Measurements from ENCODE around the gene CNKSR3.

Gene CNKSR3

GRCh38 chr6:154379585-154379984, 130.9 kb downstream of the CNKSR3 start:
- Histone ChIP-seq H3K9ac (ENCODE audit: low read length) (no peak overlapping the region), H3K27ac (ENCODE audit: low read depth, low read length) (no peak overlapping the region), H3K4me3 (ENCODE audit: low read depth, low read length) (no peak overlapping the region), H3K9me3 (ENCODE audit: control insufficient read depth, insufficient read depth, low read depth, low read length) (peaks cover 4% of the 10 kb centered on the region; the same call in 1 of the 2 replicates), H3K4me1 (ENCODE audit: control insufficient read depth, insufficient read depth, low read length) (0 out of 2 replicates have a peak, but pooled peaks cover 5% of the 10 kb centered on the region), H3K36me3 (ENCODE audit: control insufficient read depth, insufficient read depth, low read length) (no peaks in the 10 kb centered on the region), H3K27me3 (ENCODE audit: control insufficient read depth, insufficient read depth, low read length) (no peaks in the 10 kb centered on the region)

- H3K9me3 ChIP-seq (ENCODE audit: control insufficient read depth, insufficient read depth, low read depth, low read length) = peaks cover 8% of the 10 kb centered on the region; the same call in 1 of the 2 replicates
- no peaks in the 10 kb centered on the region for H3K27me3 ChIP-seq (ENCODE audit: control insufficient read depth, insufficient read depth, low read length)
- no peaks in the 10 kb centered on the region for H3K36me3 ChIP-seq (ENCODE audit: control insufficient read depth, insufficient read depth, low read length)
- H3K4me1 ChIP-seq (ENCODE audit: control insufficient read depth, insufficient read depth, low read length) = 0 out of 2 replicates have a peak, but pooled peaks cover 5% of the 10 kb centered on the region
- no peak overlapping the region for H3K27ac ChIP-seq (ENCODE audit: low read depth, low read length)
- no peak overlapping the region for H3K9ac ChIP-seq (ENCODE audit: low read length)
- no peak overlapping the region for H3K4me3 ChIP-seq (ENCODE audit: low read depth, low read length)
Measured at GRCh38 chr6:154378518-154378917, 132.0 kb downstream of the CNKSR3 start.

- H3K4me1 ChIP-seq (ENCODE audit: control insufficient read depth, insufficient read depth, low read length) = 0 out of 2 replicates have a peak, but pooled peaks cover 5% of the 10 kb centered on the region
- H3K9me3 ChIP-seq (ENCODE audit: control insufficient read depth, insufficient read depth, low read depth, low read length) = peaks cover 5% of the 10 kb centered on the region; the same call in 1 of the 2 replicates
- H3K27me3 ChIP-seq (ENCODE audit: control insufficient read depth, insufficient read depth, low read length) = no peaks in the 10 kb centered on the region
- H3K27ac ChIP-seq (ENCODE audit: low read depth, low read length) = no peak overlapping the region
- no peak overlapping the region for H3K4me3 ChIP-seq (ENCODE audit: low read depth, low read length)
- no peaks in the 10 kb centered on the region for H3K36me3 ChIP-seq (ENCODE audit: control insufficient read depth, insufficient read depth, low read length)
- no peak overlapping the region for H3K9ac ChIP-seq (ENCODE audit: low read length)
Measured at GRCh38 chr6:154377726-154378125, 132.8 kb downstream of the CNKSR3 start.

GRCh38 chr6:154373971-154374370, 136.5 kb downstream of the CNKSR3 start:
- Histone ChIP-seq H3K36me3 (ENCODE audit: control insufficient read depth, insufficient read depth, low read length) (no peaks in the 10 kb centered on the region), H3K9ac (ENCODE audit: low read length) (no peak overlapping the region), H3K27me3 (ENCODE audit: control insufficient read depth, insufficient read depth, low read length) (no peaks in the 10 kb centered on the region), H3K9me3 (ENCODE audit: control insufficient read depth, insufficient read depth, low read depth, low read length) (peaks cover 5% of the 10 kb centered on the region; the same call in 1 of the 2 replicates), H3K4me1 (ENCODE audit: control insufficient read depth, insufficient read depth, low read length) (no peaks in the 10 kb centered on the region), H3K4me3 (ENCODE audit: low read depth, low read length) (no peak overlapping the region), H3K27ac (ENCODE audit: low read depth, low read length) (no peak overlapping the region)

- no peaks in the 10 kb centered on the region for H3K4me1 ChIP-seq (ENCODE audit: control insufficient read depth, insufficient read depth, low read length)
- no peaks in the 10 kb centered on the region for H3K36me3 ChIP-seq (ENCODE audit: control insufficient read depth, insufficient read depth, low read length)
- H3K4me3 ChIP-seq (ENCODE audit: low read depth, low read length) = no peak overlapping the region
- peaks cover 5% of the 10 kb centered on the region; the same call in 1 of the 2 replicates for H3K9me3 ChIP-seq (ENCODE audit: control insufficient read depth, insufficient read depth, low read depth, low read length)
- no peaks in the 10 kb centered on the region for H3K27me3 ChIP-seq (ENCODE audit: control insufficient read depth, insufficient read depth, low read length)
- no peak overlapping the region for H3K27ac ChIP-seq (ENCODE audit: low read depth, low read length)
- no peak overlapping the region for H3K9ac ChIP-seq (ENCODE audit: low read length)
Measured at GRCh38 chr6:154371281-154371680, 139.2 kb downstream of the CNKSR3 start.

- H3K27me3 ChIP-seq (ENCODE audit: control insufficient read depth, insufficient read depth, low read length) = no peaks in the 10 kb centered on the region
- H3K4me3 ChIP-seq (ENCODE audit: low read depth, low read length) = no peak overlapping the region
- peaks cover 5% of the 10 kb centered on the region; the same call in 1 of the 2 replicates for H3K9me3 ChIP-seq (ENCODE audit: control insufficient read depth, insufficient read depth, low read depth, low read length)
- H3K4me1 ChIP-seq (ENCODE audit: control insufficient read depth, insufficient read depth, low read length) = no peaks in the 10 kb centered on the region
- H3K36me3 ChIP-seq (ENCODE audit: control insufficient read depth, insufficient read depth, low read length) = no peaks in the 10 kb centered on the region
- no peak overlapping the region for H3K9ac ChIP-seq (ENCODE audit: low read length)
- H3K27ac ChIP-seq (ENCODE audit: low read depth, low read length) = no peak overlapping the region
Measured at GRCh38 chr6:154370545-154370944, 139.9 kb downstream of the CNKSR3 start.

- no peaks in the 10 kb centered on the region for H3K27me3 ChIP-seq (ENCODE audit: control insufficient read depth, insufficient read depth, low read length)
- H3K36me3 ChIP-seq (ENCODE audit: control insufficient read depth, insufficient read depth, low read length) = no peaks in the 10 kb centered on the region
- no peaks in the 10 kb centered on the region for H3K4me1 ChIP-seq (ENCODE audit: control insufficient read depth, insufficient read depth, low read length)
- no peak overlapping the region for H3K27ac ChIP-seq (ENCODE audit: low read depth, low read length)
- no peak overlapping the region for H3K4me3 ChIP-seq (ENCODE audit: low read depth, low read length)
- no peak overlapping the region for H3K9ac ChIP-seq (ENCODE audit: low read length)
- no peaks in the 10 kb centered on the region for H3K9me3 ChIP-seq (ENCODE audit: control insufficient read depth, insufficient read depth, low read depth, low read length)
Measured at GRCh38 chr6:154367839-154368695, 142.4 kb downstream of the CNKSR3 start.

- no peaks in the 10 kb centered on the region for H3K27me3 ChIP-seq (ENCODE audit: control insufficient read depth, insufficient read depth, low read length)
- no peaks in the 10 kb centered on the region for H3K9me3 ChIP-seq (ENCODE audit: control insufficient read depth, insufficient read depth, low read depth, low read length)
- no peak overlapping the region for H3K4me3 ChIP-seq (ENCODE audit: low read depth, low read length)
- no peaks in the 10 kb centered on the region for H3K4me1 ChIP-seq (ENCODE audit: control insufficient read depth, insufficient read depth, low read length)
- no peaks in the 10 kb centered on the region for H3K36me3 ChIP-seq (ENCODE audit: control insufficient read depth, insufficient read depth, low read length)
- H3K27ac ChIP-seq (ENCODE audit: low read depth, low read length) = no peak overlapping the region
- no peak overlapping the region for H3K9ac ChIP-seq (ENCODE audit: low read length)
Measured at GRCh38 chr6:154367336-154367735, 143.1 kb downstream of the CNKSR3 start.

- Histone ChIP-seq H3K9me3 (ENCODE audit: control insufficient read depth, insufficient read depth, low read depth, low read length) (no peaks in the 10 kb centered on the region), H3K4me1 (ENCODE audit: control insufficient read depth, insufficient read depth, low read length) (no peaks in the 10 kb centered on the region), H3K27ac (ENCODE audit: low read depth, low read length) (no peak overlapping the region), H3K4me3 (ENCODE audit: low read depth, low read length) (no peak overlapping the region), H3K9ac (ENCODE audit: low read length) (no peak overlapping the region), H3K27me3 (ENCODE audit: control insufficient read depth, insufficient read depth, low read length) (no peaks in the 10 kb centered on the region), H3K36me3 (ENCODE audit: control insufficient read depth, insufficient read depth, low read length) (no peaks in the 10 kb centered on the region)
Measured at GRCh38 chr6:154363821-154364220, 146.7 kb downstream of the CNKSR3 start.

- Histone ChIP-seq H3K4me1 (ENCODE audit: control insufficient read depth, insufficient read depth, low read length) (no peaks in the 10 kb centered on the region), H3K9me3 (ENCODE audit: control insufficient read depth, insufficient read depth, low read depth, low read length) (no peaks in the 10 kb centered on the region), H3K4me3 (ENCODE audit: low read depth, low read length) (no peak overlapping the region), H3K27ac (ENCODE audit: low read depth, low read length) (no peak overlapping the region), H3K9ac (ENCODE audit: low read length) (no peak overlapping the region), H3K27me3 (ENCODE audit: control insufficient read depth, insufficient read depth, low read length) (no peaks in the 10 kb centered on the region), H3K36me3 (ENCODE audit: control insufficient read depth, insufficient read depth, low read length) (no peaks in the 10 kb centered on the region)
Measured at GRCh38 chr6:154361476-154361875, 149.0 kb downstream of the CNKSR3 start.

- H3K4me3 ChIP-seq (ENCODE audit: low read depth, low read length) = no peak overlapping the region
- H3K27me3 ChIP-seq (ENCODE audit: control insufficient read depth, insufficient read depth, low read length) = no peaks in the 10 kb centered on the region
- no peak overlapping the region for H3K27ac ChIP-seq (ENCODE audit: low read depth, low read length)
- H3K9me3 ChIP-seq (ENCODE audit: control insufficient read depth, insufficient read depth, low read depth, low read length) = no peaks in the 10 kb centered on the region
- no peaks in the 10 kb centered on the region for H3K36me3 ChIP-seq (ENCODE audit: control insufficient read depth, insufficient read depth, low read length)
- no peaks in the 10 kb centered on the region for H3K4me1 ChIP-seq (ENCODE audit: control insufficient read depth, insufficient read depth, low read length)
- H3K9ac ChIP-seq (ENCODE audit: low read length) = no peak overlapping the region
Measured at GRCh38 chr6:154360476-154360875, 150.0 kb downstream of the CNKSR3 start.
